GM19351 (cell line): ENCODE data around the gene FAM210A.
"Not testable (repeated sequence)": the region's sequence is repeated elsewhere in the genome, so short reads cannot be mapped to it uniquely, and the experiment has no call there.

Experiments
- ATAC-seq: cut with Tn5 transposase; IDR thresholded peaks from one replicate; pipeline ENCODE4 v1.9.1; 2021; ENCODE audit warnings: mild to moderate bottlenecking, moderate library complexity; ENCODE audit not compliant: unreplicated experiment

The FAM210A gene

DNA sequence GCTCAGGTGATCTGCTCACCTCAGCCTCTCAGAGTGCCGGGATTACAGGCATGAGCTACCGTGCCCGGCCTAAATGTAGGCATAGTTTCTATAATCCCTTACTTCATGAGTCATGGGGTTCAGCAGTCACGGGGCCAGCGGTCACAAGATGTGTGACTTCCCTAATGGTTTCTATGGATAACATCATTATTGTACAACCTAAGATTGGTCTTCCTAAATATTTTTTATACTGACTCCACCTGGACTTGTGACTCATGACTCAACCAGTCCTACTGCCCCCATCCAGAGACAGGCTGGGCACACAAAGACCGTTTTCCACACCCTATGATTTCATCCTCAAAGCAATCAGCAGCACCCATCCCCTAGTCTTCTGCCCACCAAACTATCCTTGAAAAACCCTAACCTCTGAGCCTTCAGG, 15.9 kb downstream of the FAM210A start:
- ATAC-seq = no peak

GRCh38 chr18:13703899-13704298, 22.5 kb downstream of the FAM210A start:
- ATAC-seq = no peak

GRCh38 chr18:13700153-13700552, 26.2 kb downstream of the FAM210A start:
- ATAC-seq = no peak

GRCh38 chr18:13696961-13697360, 29.4 kb downstream of the FAM210A start:
- no peak for ATAC-seq

GRCh38 chr18:13695337-13695736, 31.0 kb downstream of the FAM210A start:
- ATAC-seq = not testable (repeated sequence)

GRCh38 chr18:13690060-13690459, 36.3 kb downstream of the FAM210A start:
- not testable (repeated sequence) for ATAC-seq

DNA sequence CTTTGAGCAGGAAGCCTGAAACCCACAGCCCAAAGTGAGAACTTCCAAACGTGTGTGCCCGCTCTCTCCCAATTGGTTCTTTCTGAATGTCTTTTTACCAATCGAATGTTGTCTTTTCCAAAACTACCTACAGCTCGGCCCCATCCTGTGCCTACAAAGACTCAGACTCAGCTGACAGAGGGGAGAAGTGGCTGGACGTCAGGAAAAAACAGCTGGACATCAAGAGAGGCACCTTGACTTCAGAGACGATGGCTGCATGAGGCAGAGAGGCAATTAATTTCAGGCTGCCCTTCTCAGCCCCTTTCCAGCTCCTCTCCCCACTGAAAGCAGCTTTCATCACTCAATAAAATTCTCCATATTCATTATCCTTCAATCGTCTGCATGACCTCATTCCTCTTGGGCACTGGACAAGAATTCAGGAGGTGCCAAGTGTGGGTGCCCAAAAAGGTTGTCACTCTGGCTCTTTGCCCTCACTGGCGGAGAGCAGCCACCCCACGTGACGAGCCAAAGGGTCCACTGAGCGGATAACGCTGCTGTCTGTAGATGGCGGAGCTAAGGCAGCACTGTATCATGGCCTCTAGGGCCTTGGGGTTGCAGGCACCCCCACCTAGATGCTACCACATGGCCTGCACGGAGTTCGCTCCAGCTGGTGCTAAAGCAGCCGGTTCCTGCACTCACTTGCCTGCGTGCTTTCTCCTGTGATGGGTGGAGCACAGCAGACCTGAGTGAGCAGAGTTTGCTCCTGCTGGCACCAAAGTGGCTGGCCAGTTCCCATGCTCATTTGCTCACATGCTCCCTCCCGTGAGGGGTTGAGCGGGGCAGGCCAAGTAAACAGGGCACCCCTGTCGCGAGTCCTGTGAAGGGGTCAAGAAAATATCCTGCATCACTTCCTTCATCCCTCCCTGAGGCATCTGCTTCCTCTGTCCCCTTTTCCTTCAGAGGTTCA, 37.9 kb downstream of the FAM210A start:
- no peak for ATAC-seq

GRCh38 chr18:13684546-13684945, 41.8 kb downstream of the FAM210A start:
- no peak for ATAC-seq

DNA sequence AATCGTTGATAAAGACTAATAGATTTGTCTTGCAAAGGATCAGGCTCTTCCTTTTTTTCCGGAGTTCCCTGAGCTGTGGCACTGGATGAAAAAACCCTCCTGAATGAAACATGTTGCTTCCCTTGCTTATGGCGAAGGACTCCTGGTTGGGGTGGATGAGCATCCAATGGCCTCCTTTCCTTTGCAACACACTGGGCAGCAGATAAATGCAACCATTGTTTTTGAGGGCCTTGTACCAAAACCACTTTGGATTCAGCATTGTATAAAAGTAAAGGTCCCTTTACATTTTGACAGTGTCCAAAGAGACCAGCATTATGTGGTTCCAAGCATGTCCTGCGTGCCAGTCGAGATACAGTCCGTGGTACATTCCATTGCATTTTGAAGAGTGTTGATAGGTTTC, 44.7 kb downstream of the FAM210A start:
- ATAC-seq = no peak

GRCh38 chr18:13680612-13681011, 45.7 kb downstream of the FAM210A start:
- no peak for ATAC-seq

DNA sequence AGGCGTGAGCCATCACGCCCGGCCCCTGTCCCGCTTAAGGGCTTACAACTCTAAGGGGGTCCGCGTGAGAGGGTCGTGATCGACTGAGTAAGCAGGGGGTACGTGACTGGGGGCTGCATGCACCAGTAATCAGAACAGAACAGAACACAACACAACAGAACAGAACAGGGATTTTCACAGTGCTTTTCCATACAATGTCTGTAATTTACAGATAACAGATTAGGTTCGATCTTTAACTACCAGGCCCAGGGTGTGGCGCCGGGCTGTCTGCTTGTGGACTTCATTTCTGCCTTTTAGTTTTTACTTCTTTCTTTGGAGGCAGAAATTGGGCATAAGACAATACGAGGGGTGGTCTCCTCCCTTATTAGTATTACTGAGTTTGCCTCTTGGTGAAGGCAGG, 49.0 kb downstream of the FAM210A start:
- not testable (repeated sequence) for ATAC-seq

GRCh38 chr18:13676471-13676870, 49.9 kb downstream of the FAM210A start:
- ATAC-seq = no peak

- ATAC-seq = no peak
These were observed 53.7 kb downstream of the FAM210A start for GRCh38 chr18:13672657-13673056.

DNA sequence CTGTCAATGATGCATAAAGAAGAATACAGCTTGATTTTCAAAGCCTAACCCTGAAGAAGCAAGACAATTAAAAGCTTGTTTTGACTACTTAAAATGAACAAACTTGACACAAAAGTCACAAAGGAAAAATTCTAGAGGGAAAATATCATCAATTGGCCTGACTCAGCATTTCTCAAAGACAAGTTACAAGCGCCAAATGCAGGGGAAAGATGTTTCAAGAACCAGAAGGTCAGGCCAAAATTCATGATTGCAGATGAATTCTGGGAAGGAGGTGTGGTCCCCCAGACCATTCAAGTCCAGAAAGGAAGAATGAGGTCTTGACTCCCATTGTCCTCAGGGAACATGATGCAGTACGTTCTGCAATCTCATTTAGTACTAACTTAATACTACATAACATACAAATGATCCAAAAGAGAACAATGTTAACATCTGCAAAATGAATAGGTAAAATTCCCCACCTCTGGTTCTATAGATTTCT, 64.5 kb downstream of the FAM210A start:
- ATAC-seq = no peak

DNA sequence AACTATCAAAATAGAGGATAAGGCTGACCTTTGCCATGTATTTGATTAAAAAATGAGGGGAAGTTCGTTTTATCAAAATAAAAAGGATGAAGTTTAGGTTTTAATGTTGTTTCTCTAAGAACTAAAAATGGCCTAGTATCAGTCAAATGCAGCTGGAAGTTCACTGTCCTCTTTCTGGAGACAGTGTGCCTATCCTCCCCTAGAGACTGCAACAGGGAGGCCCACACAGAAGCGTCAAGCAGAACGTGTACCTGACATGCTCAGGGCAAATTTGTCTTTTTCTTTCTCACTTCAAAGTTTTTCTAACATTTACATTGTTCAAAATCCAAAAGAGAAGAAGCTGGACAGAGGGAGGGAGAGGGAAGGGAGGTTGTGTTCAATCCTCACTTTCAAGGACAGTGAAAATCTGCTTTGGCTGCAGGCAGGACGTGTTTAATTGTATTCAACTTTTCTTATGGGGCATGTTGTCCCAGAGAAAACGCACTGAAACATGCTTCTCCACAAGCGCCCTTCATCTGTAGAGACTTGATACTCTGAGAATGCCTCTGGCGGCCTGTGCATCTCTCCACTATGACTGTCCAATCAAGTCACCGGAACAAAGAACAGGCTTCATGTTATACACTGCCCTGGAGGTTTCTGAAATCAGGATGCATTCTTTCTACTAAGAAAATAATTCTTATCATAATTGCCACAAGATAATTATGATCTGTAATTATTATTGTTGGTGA, 65.1 kb downstream of the FAM210A start:
- no peak for ATAC-seq

GRCh38 chr18:13660510-13660909, 65.8 kb downstream of the FAM210A start:
- ATAC-seq = no peak

GRCh38 chr18:13658436-13659204, 67.7 kb downstream of the FAM210A start:
- no peak for ATAC-seq

DNA sequence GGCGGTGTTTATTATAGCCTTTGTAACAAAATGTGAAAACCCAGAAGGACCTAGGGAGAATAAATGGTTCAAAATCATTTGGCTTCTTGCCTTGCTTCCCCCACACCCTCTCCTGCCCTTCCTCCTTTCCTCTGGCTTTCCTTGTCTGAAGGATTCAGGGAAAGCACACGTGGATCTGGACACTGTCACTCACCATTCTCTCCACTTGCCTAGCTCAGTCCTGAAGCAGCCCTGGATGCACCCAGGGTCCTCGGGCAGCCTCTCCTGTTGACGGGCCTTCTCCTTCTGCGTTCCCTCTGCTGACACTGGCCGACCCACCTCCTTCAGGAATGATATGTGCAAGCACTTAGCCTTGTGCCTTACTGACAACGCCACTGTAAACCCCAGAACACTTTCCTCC, 68.4 kb downstream of the FAM210A start:
- no peak for ATAC-seq

DNA sequence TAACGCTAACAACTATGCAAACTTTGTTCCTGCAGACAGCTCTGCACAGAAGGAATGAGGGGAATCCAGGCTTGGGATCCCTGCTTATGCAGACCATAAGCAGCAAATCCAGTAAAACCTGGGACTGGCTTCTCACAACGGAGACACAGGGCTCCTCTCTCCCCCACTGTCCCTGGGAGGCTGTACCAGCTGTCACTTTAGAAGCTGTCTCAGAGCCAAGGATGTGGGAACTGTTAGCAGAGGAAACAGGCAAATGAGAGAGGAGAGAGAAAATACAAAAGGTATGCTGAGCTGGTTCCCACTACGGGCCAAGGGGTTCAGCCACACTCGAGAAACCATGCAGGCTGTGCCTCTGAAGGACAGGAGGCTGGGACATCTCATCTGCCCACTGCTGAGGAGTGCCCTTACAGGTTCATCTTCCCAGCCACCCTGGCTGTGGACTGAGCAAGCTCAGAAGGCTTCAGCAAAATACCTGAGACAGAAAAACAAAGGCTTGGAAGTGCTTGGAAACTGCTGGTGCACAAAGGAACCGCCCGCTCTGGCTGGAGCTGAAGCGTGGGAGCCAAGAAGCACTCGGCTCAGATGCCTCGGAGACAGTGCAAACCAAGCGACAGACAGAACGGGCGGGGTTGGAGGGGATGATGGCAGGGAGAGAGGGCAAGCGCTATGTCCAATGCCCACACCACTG, 72.5 kb downstream of the FAM210A start:
- ATAC-seq = no peak
